DOHH2 (cell line): ENCODE measurements around the gene ENOX1.
"Not testable (repeated sequence)": the region's sequence is repeated elsewhere in the genome, so short reads cannot be mapped to it uniquely, and the experiment has no call there.

Source experiments
- H3F3A ChIP-seq: fragments of 200-600 bp; sonication (generic), shearing (Covaris generic); 2 replicates; pipeline ENCODE4 v1.6.0; 2016; ENCODE audit warnings: antibody characterized with exemption, mild to moderate bottlenecking; ENCODE audit not compliant: control insufficient read depth, insufficient read depth
- H3K27ac ChIP-seq: fragments of 200-600 bp; sonication (generic); 2 replicates; pipeline ENCODE4 v1.5.1; 2014; ENCODE audit warnings: low read depth, mild to moderate bottlenecking, low read length, moderate library complexity
- H3K27me3 ChIP-seq: fragments of 200-600 bp; sonication (generic); 2 replicates; pipeline ENCODE4 v1.6.1; 2014; ENCODE audit warnings: mild to moderate bottlenecking, low read length, mixed read lengths; ENCODE audit not compliant: control insufficient read depth
- H3K36me3 ChIP-seq: fragments of 200-600 bp; sonication (generic); 2 replicates; pipeline ENCODE4 v1.6.1; 2014; ENCODE audit warnings: mild to moderate bottlenecking, low read length, moderate library complexity, mixed read lengths; ENCODE audit not compliant: control insufficient read depth
- H3K4me1 ChIP-seq: fragments of 200-600 bp; sonication (generic); 2 replicates; pipeline ENCODE4 v1.6.1; 2014; ENCODE audit warnings: mild to moderate bottlenecking, low read length, mixed read lengths; ENCODE audit not compliant: control insufficient read depth
- H3K4me2 ChIP-seq: fragments of 200-600 bp; sonication (generic); 2 replicates; pipeline ENCODE4 v1.6.0; 2014; ENCODE audit warnings: mild to moderate bottlenecking, low read length, moderate library complexity
- H3K4me3 ChIP-seq: fragments of 200-600 bp; sonication (generic); 2 replicates; pipeline ENCODE4 v1.5.1; 2014; ENCODE audit warnings: mild to moderate bottlenecking, low read length, mixed read lengths
- H3K79me2 ChIP-seq: fragments of 200-600 bp; sonication (generic); 2 replicates; pipeline ENCODE4 v1.6.1; 2014; ENCODE audit warnings: mild to moderate bottlenecking, low read length, mixed read lengths; ENCODE audit not compliant: control insufficient read depth
- H3K9me2 ChIP-seq: fragments of 200-600 bp; sonication (generic); replicated peaks from 2 replicates; pipeline ENCODE4 v1.6.1; 2014; ENCODE audit warnings: mild to moderate bottlenecking, low read length, mixed read lengths; ENCODE audit not compliant: control insufficient read depth
- H3K9me3 ChIP-seq: fragments of 200-600 bp; sonication (generic); 2 replicates; pipeline ENCODE4 v1.6.1; 2014; ENCODE audit warnings: antibody characterized with exemption, low read length, mixed read lengths; ENCODE audit not compliant: control insufficient read depth, insufficient read depth
- H4K20me1 ChIP-seq: fragments of 200-600 bp; sonication (generic); 2 replicates; pipeline ENCODE4 v1.6.0; 2014; ENCODE audit warnings: low read depth, mild to moderate bottlenecking, antibody characterized with exemption, low read length, moderate library complexity; ENCODE audit not compliant: control insufficient read depth, insufficient read depth
- EZH2phosphoT487 ChIP-seq: fragments of 200-600 bp; sonication (generic); IDR thresholded peaks from 2 replicates; pipeline ENCODE4 v1.6.1; 2017; ENCODE audit warnings: borderline replicate concordance, mild to moderate bottlenecking, antibody characterized with exemption, low read length, moderate library complexity, mixed read lengths
- TF ChIP-seq, protein P1 (sequence below): fragments of 200-600 bp; sonication (generic); IDR thresholded peaks from one replicate; pipeline ENCODE4 v1.5.1; 2014; ENCODE audit warnings: antibody characterized with exemption, mild to moderate bottlenecking, low read depth, low read length; ENCODE audit not compliant: poor library complexity, severe bottlenecking

The ENOX1 gene

DNA sequence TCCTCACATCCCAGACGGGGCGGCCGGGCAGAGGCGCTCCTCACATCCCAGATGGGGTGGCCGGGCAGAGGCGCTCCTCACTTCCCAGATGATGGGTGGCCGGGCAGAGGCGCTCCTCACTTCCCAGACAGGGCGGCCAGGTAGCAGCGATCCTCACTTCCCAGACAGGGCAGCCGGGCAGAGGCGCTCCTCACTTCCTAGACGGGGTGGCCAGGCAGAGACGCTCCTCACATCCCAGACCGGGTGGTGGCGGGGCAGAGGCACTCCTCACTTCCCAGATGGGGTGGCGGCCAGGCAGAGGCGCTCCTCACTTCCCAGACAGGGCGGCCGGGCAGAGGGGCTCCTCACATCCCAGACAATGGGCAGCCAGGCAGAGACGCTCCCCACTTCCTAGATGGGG, 370.4 kb downstream of the ENOX1 start:
- not testable (repeated sequence) for H3K27me3 ChIP-seq, H3K27ac ChIP-seq, H3K4me1 ChIP-seq, H3K79me2 ChIP-seq, H3K9me2 ChIP-seq, H3F3A ChIP-seq, H3K4me2 ChIP-seq, H4K20me1 ChIP-seq, H3K36me3 ChIP-seq, H3K9me3 ChIP-seq, H3K4me3 ChIP-seq

DNA sequence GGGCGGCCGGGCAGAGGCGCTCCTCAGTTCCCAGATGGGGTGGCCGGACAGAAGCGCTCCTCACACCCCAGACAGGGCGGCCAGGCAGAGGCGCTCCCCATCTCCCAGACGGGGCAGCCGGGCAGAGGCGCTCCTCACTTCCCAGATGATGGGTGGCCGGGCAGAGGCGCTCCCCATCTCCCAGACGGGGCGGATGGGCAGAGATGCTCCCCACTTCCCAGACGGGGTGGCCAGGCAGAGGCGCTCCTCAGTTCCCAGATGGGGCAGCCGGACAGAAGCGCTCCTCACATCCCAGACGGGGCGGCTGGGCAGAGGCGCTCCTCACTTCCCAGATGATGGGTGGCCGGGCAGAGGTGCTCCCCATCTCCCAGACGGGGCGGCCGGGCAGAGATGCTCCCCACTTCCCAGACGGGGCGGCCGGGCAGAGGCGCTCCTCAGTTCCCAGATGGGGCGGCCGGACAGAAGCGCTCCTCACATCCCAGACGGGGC, 370.8 kb downstream of the ENOX1 start:
- H3K9me3 ChIP-seq, H3K79me2 ChIP-seq, H3F3A ChIP-seq, H4K20me1 ChIP-seq, H3K9me2 ChIP-seq, H3K4me1 ChIP-seq, H3K4me2 ChIP-seq, H3K36me3 ChIP-seq, H3K27me3 ChIP-seq, H3K4me3 ChIP-seq, H3K27ac ChIP-seq: not testable (repeated sequence)

DNA sequence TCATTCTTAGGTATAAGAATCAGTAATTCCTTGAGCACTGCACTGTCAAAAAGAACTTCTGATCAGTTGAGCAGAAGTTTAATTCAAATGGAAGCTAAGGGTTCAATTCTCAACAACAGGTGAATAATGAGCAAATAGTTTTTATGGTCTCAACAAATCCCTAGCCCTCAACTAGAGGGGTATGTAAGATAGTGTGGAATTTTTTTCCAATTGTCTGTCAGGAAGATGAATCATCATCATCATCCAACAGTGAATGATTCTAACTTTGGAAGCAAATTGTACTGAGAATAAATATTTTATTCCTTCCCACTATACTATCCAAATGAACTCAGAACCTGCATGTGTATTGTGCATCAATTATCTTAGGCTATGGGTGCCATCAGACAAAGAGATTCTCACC, 372.7 kb downstream of the ENOX1 start:
- Histone ChIP-seq H3K9me2 (no peaks in the 10 kb centered on the region), H3K27ac (no peak overlapping the region), H3K36me3 (no peaks in the 10 kb centered on the region), H3K9me3 (no peaks in the 10 kb centered on the region), H3F3A (no peaks in the 10 kb centered on the region), H3K4me3 (no peak overlapping the region), H3K27me3 (no peaks in the 10 kb centered on the region), H3K4me2 (no peak overlapping the region), H3K79me2 (no peaks in the 10 kb centered on the region), H4K20me1 (no peaks in the 10 kb centered on the region), H3K4me1 (no peaks in the 10 kb centered on the region)
- no peak for TF ChIP-seq EZH2phosphoT487
- TF ChIP-seq, protein P1, sequence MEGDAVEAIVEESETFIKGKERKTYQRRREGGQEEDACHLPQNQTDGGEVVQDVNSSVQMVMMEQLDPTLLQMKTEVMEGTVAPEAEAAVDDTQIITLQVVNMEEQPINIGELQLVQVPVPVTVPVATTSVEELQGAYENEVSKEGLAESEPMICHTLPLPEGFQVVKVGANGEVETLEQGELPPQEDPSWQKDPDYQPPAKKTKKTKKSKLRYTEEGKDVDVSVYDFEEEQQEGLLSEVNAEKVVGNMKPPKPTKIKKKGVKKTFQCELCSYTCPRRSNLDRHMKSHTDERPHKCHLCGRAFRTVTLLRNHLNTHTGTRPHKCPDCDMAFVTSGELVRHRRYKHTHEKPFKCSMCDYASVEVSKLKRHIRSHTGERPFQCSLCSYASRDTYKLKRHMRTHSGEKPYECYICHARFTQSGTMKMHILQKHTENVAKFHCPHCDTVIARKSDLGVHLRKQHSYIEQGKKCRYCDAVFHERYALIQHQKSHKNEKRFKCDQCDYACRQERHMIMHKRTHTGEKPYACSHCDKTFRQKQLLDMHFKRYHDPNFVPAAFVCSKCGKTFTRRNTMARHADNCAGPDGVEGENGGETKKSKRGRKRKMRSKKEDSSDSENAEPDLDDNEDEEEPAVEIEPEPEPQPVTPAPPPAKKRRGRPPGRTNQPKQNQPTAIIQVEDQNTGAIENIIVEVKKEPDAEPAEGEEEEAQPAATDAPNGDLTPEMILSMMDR = no peak

DNA sequence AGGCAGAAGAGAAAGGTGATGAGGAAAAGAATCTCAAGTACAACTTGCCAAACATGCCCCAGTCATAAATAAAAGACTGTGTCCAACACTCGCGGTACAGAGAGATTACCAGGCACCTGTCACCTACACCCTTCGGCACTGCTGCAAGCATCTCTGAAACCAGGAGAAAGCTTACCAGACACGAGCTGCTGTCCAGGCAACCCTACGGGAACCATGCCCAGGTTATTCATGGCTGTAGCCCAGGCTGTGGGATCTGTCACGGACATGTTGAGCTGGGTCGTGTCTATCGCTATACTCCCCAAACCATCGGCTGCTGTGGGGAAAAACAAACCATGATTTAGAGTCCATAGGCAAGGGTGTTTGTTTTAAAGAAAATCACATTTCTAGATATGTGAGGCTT, 375.0 kb downstream of the ENOX1 start:
- H4K20me1 ChIP-seq = no peaks in the 10 kb centered on the region
- H3K4me1 ChIP-seq = no peaks in the 10 kb centered on the region
- no peaks in the 10 kb centered on the region for H3F3A ChIP-seq
- H3K9me2 ChIP-seq = no peaks in the 10 kb centered on the region
- TF ChIP-seq EZH2phosphoT487 = no peak
- TF ChIP-seq, protein P1 = no peak
- H3K36me3 ChIP-seq = no peaks in the 10 kb centered on the region
- no peaks in the 10 kb centered on the region for H3K79me2 ChIP-seq
- H3K4me3 ChIP-seq = no peak overlapping the region
- no peaks in the 10 kb centered on the region for H3K27me3 ChIP-seq
- H3K4me2 ChIP-seq = no peak overlapping the region
- H3K27ac ChIP-seq = no peak overlapping the region
- no peaks in the 10 kb centered on the region for H3K9me3 ChIP-seq
